SHP77 treated with DMSO at 0.1 percent for 48 hours (cell line): ENCODE data around the gene LGALS14.

ENCODE experiments used
- DNase-seq: peaks from one replicate; lab custom pipeline; 2025; lab: John Stamatoyannopoulos, UW

LGALS14 gene

GRCh38 chr19:39746836-39747529, 42.7 kb downstream of the LGALS14 start:
- DNase-seq, result peak; percentile 51

GRCh38 chr19:39749981-39750380, 45.7 kb downstream of the LGALS14 start:
- DNase-seq, result no peak

- DNase-seq, result no peak
Measured at GRCh38 chr19:39752390-39752789, 48.1 kb downstream of the LGALS14 start.

GRCh38 chr19:39752795-39753194, 48.5 kb downstream of the LGALS14 start:
- no peak for DNase-seq

GRCh38 chr19:39754544-39754943, 50.3 kb downstream of the LGALS14 start:
- no peak for DNase-seq

GRCh38 chr19:39754971-39755370, 50.7 kb downstream of the LGALS14 start:
- no peak for DNase-seq
